D721Med (cell line): ENCODE results near the gene GNG7.
"Not testable (repeated sequence)": the region's sequence is repeated elsewhere in the genome, so short reads cannot be mapped to it uniquely, and the experiment has no call there.

ENCODE experiments used
- DNase-seq: peaks from one replicate; pipeline ENCODE4 v3.0.0; 2011; ENCODE audit warnings: low spot score; ENCODE audit not compliant: insufficient read length
- FAIRE-seq: peaks from 2 replicates; lab custom pipeline; 2011; peaks lifted over from hg19 to GRCh38; lab: Jason Lieb, UNC
- CTCF ChIP-seq: IDR thresholded peaks from 2 replicates; pipeline ENCODE4 v1.5.1; 2012; ENCODE audit warnings: mild to moderate bottlenecking, control low read depth; ENCODE audit not compliant: insufficient read depth; ENCODE audit errors: missing control alignments

Gene GNG7

DNA sequence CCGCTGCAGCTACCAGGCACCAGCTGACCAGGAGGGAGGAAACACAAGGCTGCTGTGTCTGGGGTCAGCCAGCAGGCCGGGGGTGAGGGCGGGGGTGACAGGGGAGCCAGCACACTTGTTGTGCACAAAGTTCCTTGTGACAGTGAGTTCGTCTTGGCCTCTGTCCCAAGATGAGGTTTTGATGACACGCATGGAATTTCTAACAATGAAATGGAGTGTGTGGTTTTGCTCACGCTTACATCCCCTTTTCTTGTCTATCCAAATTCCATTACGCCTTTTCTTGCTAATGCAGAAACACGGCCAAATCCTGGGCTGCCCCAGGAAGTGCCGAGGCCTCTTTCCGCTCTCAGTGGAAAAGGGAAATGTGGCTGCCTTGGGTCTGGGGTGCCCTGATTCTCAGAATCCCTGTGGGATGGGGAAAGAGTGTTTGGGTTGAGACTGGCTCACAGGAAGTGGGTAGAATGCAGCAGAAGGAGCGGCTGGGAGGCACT is 152.7 kb downstream of the GNG7 start:
- DNase-seq: no peak
- no peak for FAIRE-seq
- TF ChIP-seq CTCF: no peak

DNA sequence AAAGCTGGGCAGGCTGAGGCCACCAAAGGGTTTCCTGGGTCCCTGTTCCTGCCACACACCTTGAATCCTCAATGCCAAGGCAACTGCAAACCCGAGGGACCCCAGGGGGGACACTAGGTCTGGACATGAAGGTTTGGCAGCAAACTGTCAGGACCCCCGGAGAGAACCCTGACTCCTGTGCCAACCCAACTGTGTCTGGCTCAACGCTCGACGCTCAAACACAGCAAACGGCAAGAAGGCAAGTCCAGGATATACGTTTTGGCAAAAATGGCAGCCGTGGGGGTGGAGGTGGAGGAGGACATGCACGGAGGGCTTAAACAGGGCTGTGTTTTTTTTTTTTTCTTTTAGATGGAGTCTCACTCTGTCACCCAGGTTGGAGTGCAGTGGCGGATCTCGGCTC is 153.5 kb downstream of the GNG7 start:
- FAIRE-seq: no peak
- TF ChIP-seq CTCF: no peak

GRCh38 chr19:2547721-2548120 is 154.8 kb downstream of the GNG7 start:
- DNase-seq: no peak
- FAIRE-seq: no peak
- TF ChIP-seq CTCF: no peak

More for the DNA sequence above, 153.5 kb downstream of the GNG7 start:
- no peak for DNase-seq

GRCh38 chr19:2547033-2547680 is 155.3 kb downstream of the GNG7 start:
- TF ChIP-seq CTCF: no peak
- DNase-seq (no peak), FAIRE-seq (no peak)

- FAIRE-seq (no peak), DNase-seq (no peak)
- TF ChIP-seq CTCF: no peak
These were observed 156.1 kb downstream of the GNG7 start for GRCh38 chr19:2546128-2547032.

DNA sequence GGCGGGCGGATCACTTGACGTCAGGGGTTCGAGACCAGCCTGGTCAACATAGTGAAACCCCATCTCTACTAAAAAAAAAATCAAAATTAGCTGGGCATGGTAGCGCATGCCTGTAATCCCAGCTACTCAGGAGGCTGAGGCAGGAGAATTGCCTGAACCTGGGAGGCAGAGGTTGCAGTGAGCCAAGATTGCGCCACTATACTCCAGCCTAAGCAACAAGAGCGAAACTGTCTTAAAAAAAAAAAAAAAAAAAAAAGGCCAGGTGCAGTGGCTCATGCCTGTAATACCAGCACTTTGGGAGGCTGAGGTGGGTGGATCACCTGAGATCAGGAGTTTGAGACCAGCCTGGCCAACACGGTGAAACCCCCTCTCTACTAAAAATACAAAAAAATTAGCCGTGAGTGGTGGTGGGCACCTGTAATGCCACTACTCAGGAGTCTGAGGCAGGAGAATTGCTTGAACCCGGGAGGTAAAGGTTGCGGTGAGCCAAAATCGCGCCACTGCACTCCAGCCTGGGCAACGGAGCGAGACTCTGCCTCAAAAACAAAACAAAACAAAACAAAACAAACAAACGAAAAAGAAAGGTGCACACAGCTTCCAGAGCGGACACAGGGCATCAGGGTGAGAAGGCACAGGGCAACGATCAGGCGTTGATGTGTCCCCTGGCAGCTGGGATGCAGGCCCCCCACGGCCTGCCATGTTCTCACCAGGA is 156.9 kb downstream of the GNG7 start:
- not testable (repeated sequence) for DNase-seq, FAIRE-seq
